Measurements from ENCODE around the gene KNCN.

Gene KNCN

DNA sequence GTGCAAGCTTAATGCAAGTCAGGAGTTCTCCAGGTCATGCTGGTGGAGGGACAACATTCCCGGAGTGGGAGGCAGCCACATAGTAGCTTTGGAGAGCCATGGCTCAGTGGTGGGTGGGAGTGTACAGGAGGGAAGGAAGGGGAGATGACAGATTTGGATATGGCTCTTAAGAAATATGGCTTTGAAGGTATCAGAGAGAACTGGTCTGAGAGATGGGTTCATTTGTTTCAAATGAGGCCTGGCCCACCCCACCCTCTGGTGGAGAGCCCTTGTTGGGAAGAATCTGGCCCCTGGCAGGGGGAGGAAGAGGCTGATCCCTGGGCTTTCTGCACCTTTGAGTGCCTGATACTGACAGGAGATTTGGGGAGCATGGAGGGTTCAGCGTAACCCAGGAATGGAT lies 55.7 kb downstream of the KNCN start:
- Histone ChIP-seq H3K27me3 (ENCODE audit: control insufficient read depth in 5 of 5, insufficient read depth in 4 of 5, low read length in 5 of 5) (peaks cover 34 to 56% (median 42%) of the 10 kb centered on the region in 5 donors), H3K27ac (ENCODE audit: low read depth, low read length) (no peak overlapping the region), H3K36me3 (ENCODE audit: control insufficient read depth in 5 of 5, insufficient read depth in 5 of 5, low read length in 5 of 5) (no peaks in the 10 kb centered on the region), H3K9ac (ENCODE audit: low read length in 5 of 5) (no peak overlapping the region), H3K4me1 (ENCODE audit: control insufficient read depth in 5 of 5, insufficient read depth in 5 of 5, low read length in 5 of 5) (peaks cover 0 to 4% (median 2%) of the 10 kb centered on the region in 5 donors), H3K4me3 (ENCODE audit: low read depth in 1 of 5, low read length in 5 of 5) (no peak overlapping the region), H3K9me3 (ENCODE audit: control insufficient read depth in 5 of 5, low read length in 5 of 5) (no peaks in the 10 kb centered on the region)
